Measurements from ENCODE around the gene HS2ST1.

DNA sequence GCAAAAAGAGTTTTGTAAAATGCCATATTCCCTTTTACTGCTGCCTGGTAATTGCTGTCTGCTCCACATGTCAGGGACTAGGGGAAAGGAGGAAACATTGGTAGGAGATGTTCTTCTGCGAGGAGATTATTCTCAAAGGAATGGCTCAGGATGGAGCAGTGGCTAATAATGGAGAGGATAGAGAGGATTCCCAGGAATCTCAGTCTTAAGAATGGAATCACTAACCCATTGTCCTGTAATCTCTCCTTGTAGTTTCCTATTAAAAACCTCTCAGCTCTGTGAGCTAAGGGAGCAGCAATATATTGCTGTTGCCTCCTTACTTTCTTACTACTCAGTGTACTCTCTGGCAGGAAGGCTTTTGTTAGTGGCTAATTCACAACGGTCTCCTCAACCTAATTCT, 175.4 kb downstream of the HS2ST1 start:
- TF ChIP-seq, protein P1, sequence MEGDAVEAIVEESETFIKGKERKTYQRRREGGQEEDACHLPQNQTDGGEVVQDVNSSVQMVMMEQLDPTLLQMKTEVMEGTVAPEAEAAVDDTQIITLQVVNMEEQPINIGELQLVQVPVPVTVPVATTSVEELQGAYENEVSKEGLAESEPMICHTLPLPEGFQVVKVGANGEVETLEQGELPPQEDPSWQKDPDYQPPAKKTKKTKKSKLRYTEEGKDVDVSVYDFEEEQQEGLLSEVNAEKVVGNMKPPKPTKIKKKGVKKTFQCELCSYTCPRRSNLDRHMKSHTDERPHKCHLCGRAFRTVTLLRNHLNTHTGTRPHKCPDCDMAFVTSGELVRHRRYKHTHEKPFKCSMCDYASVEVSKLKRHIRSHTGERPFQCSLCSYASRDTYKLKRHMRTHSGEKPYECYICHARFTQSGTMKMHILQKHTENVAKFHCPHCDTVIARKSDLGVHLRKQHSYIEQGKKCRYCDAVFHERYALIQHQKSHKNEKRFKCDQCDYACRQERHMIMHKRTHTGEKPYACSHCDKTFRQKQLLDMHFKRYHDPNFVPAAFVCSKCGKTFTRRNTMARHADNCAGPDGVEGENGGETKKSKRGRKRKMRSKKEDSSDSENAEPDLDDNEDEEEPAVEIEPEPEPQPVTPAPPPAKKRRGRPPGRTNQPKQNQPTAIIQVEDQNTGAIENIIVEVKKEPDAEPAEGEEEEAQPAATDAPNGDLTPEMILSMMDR (IDR thresholded peaks at IDR 0.05) = no peak
- no peak for TF ChIP-seq POLR2A (IDR thresholded peaks at IDR 0.05)
- no peak for TF ChIP-seq POLR2AphosphoS5 (IDR thresholded peaks at IDR 0.05)
- no peak for TF ChIP-seq EP300 (IDR thresholded peaks at IDR 0.05)

Data from sigmoid colon (tissue), 4 donors.